ENCODE results near the gene PTPRG. TPM values are rescaled to one million over a fixed set of nuclear protein-coding genes. Genes with fewer than 3 reads are reported as not detected.

The PTPRG gene
- total RNA-seq, 1 donor from 2014 or later: 11.1 TPM

DNA sequence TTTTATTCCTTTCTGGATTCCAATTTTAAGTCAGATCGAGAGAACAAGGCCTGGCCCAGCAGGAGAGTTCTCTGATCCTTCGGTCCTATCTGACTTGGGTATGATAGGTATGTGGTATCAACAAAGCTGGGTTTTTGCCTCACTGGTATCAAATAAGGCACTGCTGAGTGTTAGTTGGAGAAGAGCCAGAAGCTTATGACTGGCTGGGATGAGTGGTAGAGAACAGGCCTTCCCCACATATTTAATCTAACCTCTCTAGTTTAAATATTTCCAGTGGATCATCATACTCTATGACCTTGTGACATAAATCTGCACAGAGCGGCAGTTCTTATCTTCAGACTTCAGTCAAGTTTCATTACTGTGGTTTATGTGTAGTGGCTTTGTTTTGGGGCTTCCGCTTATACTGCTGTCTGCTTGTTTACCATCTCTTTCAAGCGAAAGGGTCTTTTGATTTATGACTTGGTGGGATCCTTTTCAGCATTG is 164.5 kb downstream of the PTPRG start:
- peak; percentile 40 for DNase-seq (ENCODE audit: low read depth)
- FAIRE-seq: no peak

DNA sequence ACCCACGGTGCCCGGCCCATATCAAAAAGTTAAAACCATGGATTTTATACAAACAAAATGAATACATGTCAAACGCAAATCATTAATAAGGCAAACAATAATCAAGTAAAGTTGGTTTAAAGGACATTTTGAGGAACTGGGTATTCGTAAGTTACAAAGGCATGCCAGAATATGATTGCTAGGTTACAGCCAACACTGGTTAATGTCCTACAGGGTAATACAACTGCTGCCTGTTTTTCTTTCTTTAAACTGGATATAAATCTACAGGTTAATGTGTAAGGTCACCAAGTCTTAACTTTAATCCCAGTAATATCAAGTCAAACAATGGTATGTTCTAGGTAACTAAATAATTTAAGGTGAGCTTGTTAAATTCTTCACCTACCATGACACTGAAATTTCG is 166.1 kb downstream of the PTPRG start:
- Histone ChIP-seq H3K36me3 (ENCODE audit: control insufficient read depth, insufficient read depth, low read length) (no peaks in the 10 kb centered on the region), H3K27me3 (ENCODE audit: control insufficient read depth, insufficient read depth, low read length) (no peaks in the 10 kb centered on the region), H3K4me3 (ENCODE audit: low read depth, low read length) (no peak overlapping the region)
- DNase-seq (ENCODE audit: low read depth) (no peak), FAIRE-seq (no peak)
- TF ChIP-seq, protein P1, sequence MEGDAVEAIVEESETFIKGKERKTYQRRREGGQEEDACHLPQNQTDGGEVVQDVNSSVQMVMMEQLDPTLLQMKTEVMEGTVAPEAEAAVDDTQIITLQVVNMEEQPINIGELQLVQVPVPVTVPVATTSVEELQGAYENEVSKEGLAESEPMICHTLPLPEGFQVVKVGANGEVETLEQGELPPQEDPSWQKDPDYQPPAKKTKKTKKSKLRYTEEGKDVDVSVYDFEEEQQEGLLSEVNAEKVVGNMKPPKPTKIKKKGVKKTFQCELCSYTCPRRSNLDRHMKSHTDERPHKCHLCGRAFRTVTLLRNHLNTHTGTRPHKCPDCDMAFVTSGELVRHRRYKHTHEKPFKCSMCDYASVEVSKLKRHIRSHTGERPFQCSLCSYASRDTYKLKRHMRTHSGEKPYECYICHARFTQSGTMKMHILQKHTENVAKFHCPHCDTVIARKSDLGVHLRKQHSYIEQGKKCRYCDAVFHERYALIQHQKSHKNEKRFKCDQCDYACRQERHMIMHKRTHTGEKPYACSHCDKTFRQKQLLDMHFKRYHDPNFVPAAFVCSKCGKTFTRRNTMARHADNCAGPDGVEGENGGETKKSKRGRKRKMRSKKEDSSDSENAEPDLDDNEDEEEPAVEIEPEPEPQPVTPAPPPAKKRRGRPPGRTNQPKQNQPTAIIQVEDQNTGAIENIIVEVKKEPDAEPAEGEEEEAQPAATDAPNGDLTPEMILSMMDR (IDR thresholded peaks at IDR 0.05; ENCODE audit: insufficient read depth, low read length, severe bottlenecking): no peak

More for the DNA sequence above, 164.5 kb downstream of the PTPRG start:
- Histone ChIP-seq H3K4me3 (ENCODE audit: low read depth, low read length) (no peak overlapping the region), H3K36me3 (ENCODE audit: control insufficient read depth, insufficient read depth, low read length) (no peaks in the 10 kb centered on the region), H3K27me3 (ENCODE audit: control insufficient read depth, insufficient read depth, low read length) (no peaks in the 10 kb centered on the region)
- TF ChIP-seq, protein P1 (IDR thresholded peaks at IDR 0.05; ENCODE audit: insufficient read depth, low read length, severe bottlenecking): no peak

DNA sequence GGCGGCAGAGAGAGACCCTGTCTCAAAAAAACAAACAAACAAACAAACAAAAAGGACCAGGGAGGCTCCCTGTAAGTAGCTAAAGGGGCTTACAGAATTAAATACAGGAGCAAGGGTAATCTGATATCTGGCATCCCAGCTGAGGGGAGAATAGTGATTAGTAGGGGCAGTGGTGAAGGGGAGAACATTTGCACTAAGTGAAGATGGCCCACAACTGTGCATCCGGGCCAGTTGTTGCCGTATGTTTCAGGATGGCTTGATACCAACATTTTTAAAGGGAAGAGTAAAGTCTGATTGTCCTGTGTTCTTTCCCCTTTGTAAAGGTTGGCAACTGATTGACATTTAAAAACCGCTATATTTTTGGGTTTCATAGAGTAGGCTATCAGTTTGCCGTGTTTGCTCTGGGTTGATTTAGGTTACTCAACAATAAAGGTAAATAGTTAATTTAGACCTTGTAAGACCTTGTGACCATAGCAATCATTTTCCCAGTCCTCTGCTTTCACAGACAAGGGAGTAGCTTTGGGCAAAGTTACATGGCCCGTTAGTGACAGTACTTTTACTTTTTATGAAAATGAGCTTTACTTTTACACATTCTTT is 167.8 kb downstream of the PTPRG start:
- H3K36me3 ChIP-seq (ENCODE audit: control insufficient read depth, insufficient read depth, low read length): no peaks in the 10 kb centered on the region
- H3K4me3 ChIP-seq (ENCODE audit: low read depth, low read length): no peak overlapping the region
- FAIRE-seq (no peak), DNase-seq (ENCODE audit: low read depth) (no peak)
- H3K27me3 ChIP-seq (ENCODE audit: control insufficient read depth, insufficient read depth, low read length): no peaks in the 10 kb centered on the region
- TF ChIP-seq, protein P1 (IDR thresholded peaks at IDR 0.05; ENCODE audit: insufficient read depth, low read length, severe bottlenecking): no peak

DNA sequence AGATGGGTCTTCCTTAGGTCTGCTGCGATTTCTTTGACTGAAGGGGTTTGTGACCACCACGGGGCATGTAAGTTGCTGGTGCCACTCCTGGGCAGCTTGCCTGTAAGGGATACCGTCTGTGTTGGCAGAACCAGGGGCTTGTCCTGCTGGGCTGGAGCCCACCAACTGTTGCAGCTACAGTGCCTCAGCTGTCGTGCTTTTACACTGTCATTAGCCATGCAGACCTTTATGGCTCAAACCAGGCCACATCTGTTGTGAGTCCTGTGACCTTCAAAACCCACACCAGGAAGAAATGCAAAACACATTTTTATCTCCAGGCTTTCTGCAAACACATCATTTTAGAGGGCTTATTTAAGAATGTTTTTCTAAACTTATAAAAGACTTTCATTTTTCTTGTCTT is 168.7 kb downstream of the PTPRG start:
- Histone ChIP-seq H3K4me3 (ENCODE audit: low read depth, low read length) (no peak overlapping the region), H3K27me3 (ENCODE audit: control insufficient read depth, insufficient read depth, low read length) (no peaks in the 10 kb centered on the region), H3K36me3 (ENCODE audit: control insufficient read depth, insufficient read depth, low read length) (no peaks in the 10 kb centered on the region)
- FAIRE-seq: no peak
- no peak for DNase-seq (ENCODE audit: low read depth)
- TF ChIP-seq, protein P1 (IDR thresholded peaks at IDR 0.05; ENCODE audit: insufficient read depth, low read length, severe bottlenecking): no peak

DNA sequence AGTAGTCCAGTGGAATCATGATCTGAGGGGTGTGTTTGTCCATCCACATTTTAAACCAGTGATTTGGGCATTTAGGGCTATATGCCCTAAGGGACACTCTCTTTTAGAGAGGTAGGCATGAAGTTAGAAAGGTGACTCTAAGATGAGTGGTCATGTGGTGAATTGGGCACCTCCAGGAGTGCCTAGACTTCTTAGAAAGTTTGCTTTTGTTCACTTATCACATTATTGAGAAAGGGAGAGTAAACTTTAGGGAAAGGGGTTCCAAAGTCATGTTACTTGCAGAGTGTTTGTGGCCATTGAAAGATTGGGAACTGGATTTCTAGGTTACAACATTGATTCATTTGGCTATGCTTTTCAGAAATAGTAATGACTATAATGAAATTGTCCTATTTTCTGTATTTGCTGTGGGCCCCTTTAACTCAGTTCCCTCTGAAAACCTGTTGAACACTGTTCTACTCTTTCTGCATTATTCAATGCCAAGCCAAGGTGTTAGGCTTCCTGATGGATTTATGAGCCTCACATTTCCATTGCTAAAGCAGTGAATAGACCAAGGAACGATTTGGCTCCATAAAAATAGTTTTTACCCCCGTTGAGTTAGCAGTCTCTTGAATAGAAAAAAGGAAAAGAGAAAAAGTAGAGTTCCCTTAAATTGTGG is 169.3 kb downstream of the PTPRG start:
- Histone ChIP-seq H3K4me3 (ENCODE audit: low read depth, low read length) (no peak overlapping the region), H3K36me3 (ENCODE audit: control insufficient read depth, insufficient read depth, low read length) (no peaks in the 10 kb centered on the region), H3K27me3 (ENCODE audit: control insufficient read depth, insufficient read depth, low read length) (no peaks in the 10 kb centered on the region)
- DNase-seq (ENCODE audit: low read depth) (no peak), FAIRE-seq (no peak)
- TF ChIP-seq, protein P1 (IDR thresholded peaks at IDR 0.05; ENCODE audit: insufficient read depth, low read length, severe bottlenecking): no peak
